HepG2 (cell line): Measurements from ENCODE around the gene GALNT15. TPM values are rescaled to one million over a fixed set of nuclear protein-coding genes. Genes with fewer than 3 reads are reported as not detected.

Experiments
- ARNTL ChIP-seq: sonication (generic); formaldehyde crosslinking; IDR thresholded peaks from 2 replicates; pipeline ENCODE4 v1.4.0; 2020; ENCODE audit warnings: mild to moderate bottlenecking, missing genetic modification reagents
- CREBL2 ChIP-seq: sonication (generic); formaldehyde crosslinking; IDR thresholded peaks from 2 replicates; pipeline ENCODE4 v1.8.1; 2023; ENCODE audit warnings: missing genetic modification reagents, mild to moderate bottlenecking, borderline replicate concordance
- GZF1 ChIP-seq: sonication (generic); formaldehyde crosslinking; IDR thresholded peaks from 2 replicates; pipeline ENCODE4 v1.5.1; 2020; ENCODE audit warnings: mild to moderate bottlenecking, missing genetic modification reagents
- HIC2 ChIP-seq: sonication (generic); formaldehyde crosslinking; IDR thresholded peaks from 2 replicates; pipeline ENCODE4 v1.9.0; 2022; ENCODE audit warnings: low read depth, missing genetic modification reagents
- IKZF1 ChIP-seq: fragments of 450-650 bp; IDR thresholded peaks from 2 replicates; pipeline ENCODE4 v1.7.1; 2016
- JUN ChIP-seq: sonication (generic); formaldehyde crosslinking; IDR thresholded peaks from 2 replicates; pipeline ENCODE4 v1.4.0; 2020; ENCODE audit warnings: mild to moderate bottlenecking, missing genetic modification reagents
- KDM2A ChIP-seq: sonication (generic); formaldehyde crosslinking; IDR thresholded peaks from 2 replicates; pipeline ENCODE4 v1.4.0; 2020; ENCODE audit warnings: low read depth, missing genetic modification reagents, borderline replicate concordance
- MZF1 ChIP-seq: sonication (generic); formaldehyde crosslinking; IDR thresholded peaks from 2 replicates; pipeline ENCODE4 v1.8.1; 2023; ENCODE audit warnings: mild to moderate bottlenecking, missing genetic modification reagents, borderline replicate concordance
- NFKBIZ ChIP-seq: IDR thresholded peaks from 2 replicates; pipeline ENCODE4 v1.6.1; 2018; ENCODE audit warnings: missing genetic modification reagents, missing compliant biosample characterization
- NR0B2 ChIP-seq: sonication (generic); formaldehyde crosslinking; IDR thresholded peaks from 2 replicates; pipeline ENCODE4 v1.4.0; 2020; ENCODE audit warnings: mild to moderate bottlenecking, missing genetic modification reagents
- RFX1 ChIP-seq: fragments of 450-650 bp; IDR thresholded peaks from 2 replicates; pipeline ENCODE4 v1.6.1; 2017
- SMAD9 ChIP-seq: sonication (generic); formaldehyde crosslinking; IDR thresholded peaks from 2 replicates; pipeline ENCODE4 v1.5.1; 2020; ENCODE audit warnings: mild to moderate bottlenecking, missing genetic modification reagents
- SMC3 ChIP-seq: IDR thresholded peaks from 2 replicates; pipeline ENCODE4 v1.6.1; 2011; ENCODE audit warnings: low read length, improper control_type of control experiment
- SNRNP70 ChIP-seq: fragments of 200-400 bp; formaldehyde crosslinking; IDR thresholded peaks from 2 replicates; pipeline ENCODE4 v1.6.1; 2017; ENCODE audit warnings: mild to moderate bottlenecking, low read depth, low read length, moderate library complexity
- SP5 ChIP-seq: IDR thresholded peaks from 2 replicates; pipeline ENCODE4 v1.6.1; 2016; ENCODE audit warnings: low read depth, borderline replicate concordance
- TBX2 ChIP-seq: sonication (generic); formaldehyde crosslinking; IDR thresholded peaks from 2 replicates; pipeline ENCODE4 v1.5.0; 2020; ENCODE audit warnings: missing genetic modification reagents, mild to moderate bottlenecking, borderline replicate concordance
- TP53 ChIP-seq: sonication (generic); formaldehyde crosslinking; conservative IDR thresholded peaks from 2 replicates; pipeline ENCODE4 v1.4.0; 2020; ENCODE audit warnings: missing genetic modification reagents
- XBP1 ChIP-seq: sonication (generic); formaldehyde crosslinking; IDR thresholded peaks from 2 replicates; pipeline ENCODE4 v1.5.0; 2020; ENCODE audit warnings: missing genetic modification reagents
- ZBTB33 ChIP-seq: sonication (generic); formaldehyde crosslinking; IDR thresholded peaks from 2 replicates; pipeline ENCODE4 v1.4.0; 2020; ENCODE audit warnings: missing genetic modification reagents
- ZNF10 ChIP-seq: sonication (generic); formaldehyde crosslinking; IDR thresholded peaks from 2 replicates; pipeline ENCODE4 v1.4.0; 2020; ENCODE audit warnings: mild to moderate bottlenecking, low read depth, missing genetic modification reagents, borderline replicate concordance
- ZNF124 ChIP-seq: sonication (generic); formaldehyde crosslinking; IDR thresholded peaks from 2 replicates; pipeline ENCODE4 v1.4.0; 2020; ENCODE audit warnings: missing genetic modification reagents
- ZNF225 ChIP-seq: sonication (generic); formaldehyde crosslinking; IDR thresholded peaks from 2 replicates; pipeline ENCODE4 v1.4.0; 2020; ENCODE audit warnings: mild to moderate bottlenecking, missing genetic modification reagents
- ZNF547 ChIP-seq: sonication (generic); formaldehyde crosslinking; IDR thresholded peaks from 2 replicates; pipeline ENCODE4 v1.5.1; 2020; ENCODE audit warnings: mild to moderate bottlenecking, missing genetic modification reagents
- ZNF580 ChIP-seq: IDR thresholded peaks from 2 replicates; pipeline ENCODE4 v1.6.1; 2016; ENCODE audit warnings: low read depth, borderline replicate concordance
- ZNF747 ChIP-seq: sonication (generic); formaldehyde crosslinking; IDR thresholded peaks from 2 replicates; pipeline ENCODE4 v1.8.1; 2023; ENCODE audit warnings: missing genetic modification reagents, mild to moderate bottlenecking, borderline replicate concordance
- ZNF761 ChIP-seq: sonication (generic); formaldehyde crosslinking; conservative IDR thresholded peaks from 2 replicates; pipeline ENCODE4 v1.4.0; 2020; ENCODE audit warnings: mild to moderate bottlenecking, missing genetic modification reagents
- polyA plus RNA-seq, 8 experiments: library from polyadenylated mRNA; depleted of rRNA in 3 of 8; stranded (reverse) in 7 of 8; unstranded in 1 of 8; fragments of >200 nt; fragmentation: Illumina TruSeq in 4 of 8; extraction: Trizol in 4 of 8; gene quantifications; 2 replicates each; pipeline versions ENCODE4 v1.2.1 to v1.2.3, GENCODE V29; 2011 to 2016; ENCODE audit warnings: low read depth in 4 of 8, missing spikeins in 1 of 8, mixed read lengths in 1 of 8; ENCODE audit not compliant: insufficient read depth in 1 of 8
- total RNA-seq, 5 experiments: library from RNA; depleted of rRNA; stranded (reverse); fragments of >200 nt; fragmentation: Illumina TruSeq; extraction: Trizol; gene quantifications; 2 replicates each; pipeline ENCODE4 v1.2.3, GENCODE V29; 2016; ENCODE audit warnings: low read depth in 1 of 5

Gene GALNT15
- total and polyA plus RNA-seq, 2 of the 13 experiments (the other 11 are each of a cell fraction or from before 2014, with no cell fraction given): 0.02 to 0.04 TPM

- TF ChIP-seq ZNF580 (CRISPR knock-in tag): no peak; the same call in 1 of the 2 replicates
- TF ChIP-seq SMAD9 (CRISPR knock-in tag): no peak
- no peak for TF ChIP-seq TP53 (CRISPR knock-in tag)
- peak; percentile 87 for TF ChIP-seq RFX1
- TF ChIP-seq SP5 (CRISPR knock-in tag): peak; percentile 39; the same call in 1 of the 2 replicates
- peak; percentile 49; the same call in 1 of the 2 replicates for TF ChIP-seq NR0B2 (CRISPR knock-in tag)
- peak; percentile 43 for TF ChIP-seq TBX2 (CRISPR knock-in tag)
- TF ChIP-seq HIC2 (CRISPR knock-in tag): no peak
- no peak for TF ChIP-seq XBP1
- TF ChIP-seq SMC3: no peak
- peak; percentile 90 for TF ChIP-seq ZNF225 (CRISPR knock-in tag)
- peak; percentile 86 for TF ChIP-seq KDM2A (CRISPR knock-in tag)
- TF ChIP-seq GZF1 (CRISPR knock-in tag): no peak
- no peak; the same call in 1 of the 2 replicates for TF ChIP-seq ZNF124
- no peak for TF ChIP-seq SNRNP70
- TF ChIP-seq ZNF10 (CRISPR knock-in tag): no peak
- TF ChIP-seq JUN (CRISPR knock-in tag): no peak
- peak; percentile 82; the same call in 1 of the 2 replicates for TF ChIP-seq ZNF761 (CRISPR knock-in tag)
- no peak for TF ChIP-seq ZBTB33 (CRISPR knock-in tag)
- TF ChIP-seq MZF1: no peak
- no peak for TF ChIP-seq IKZF1
- no peak for TF ChIP-seq ZNF747
- TF ChIP-seq ZNF547: peak; percentile 18; the same call in 1 of the 2 replicates
- no peak for TF ChIP-seq CREBL2 (CRISPR knock-in tag)
- TF ChIP-seq NFKBIZ: no peak
- peak; percentile 62 for TF ChIP-seq ARNTL (CRISPR knock-in tag)
Measured at GRCh38 chr3:16264708-16265454, 90.4 kb downstream of the GALNT15 start, which contains the start of the genes DPH3 and OXNAD1 (continued).
